H1 (cell line): ENCODE data around the gene DEPDC4. TPM values are rescaled to one million over a fixed set of nuclear protein-coding genes. Genes with fewer than 3 reads are reported as not detected.

Source experiments
- CTCF ChIA-PET: fragments of 300-600 bp; sonication (Branson Sonifier 250); formaldehyde crosslinking; loops from one replicate; lab custom pipeline; 2021; ENCODE audit not compliant: partially characterized antibody; lab: Charles Lee
- POLR2A ChIA-PET: fragments of 300-600 bp; sonication (Branson Sonifier 250); formaldehyde crosslinking; loops from one replicate; lab custom pipeline; 2021; ENCODE audit warnings: inconsistent platforms; ENCODE audit not compliant: partially characterized antibody; lab: Charles Lee
- DNase-seq, 2 experiments: peaks; one replicate each; pipeline versions ENCODE4 v3.0.0 to v3.0.0-alpha.2; 2010 to 2022; ENCODE audit warnings: low spot score in 2 of 2, low read depth in 1 of 2, mixed read lengths in 1 of 2
- FAIRE-seq: peaks from 2 replicates; lab custom pipeline; 2011; peaks lifted over from hg19 to GRCh38; lab: Jason Lieb, UNC
- H2AFZ ChIP-seq: 2 replicates; pipeline ENCODE4 v1.8.1; 2012; ENCODE audit warnings: low read length, inconsistent platforms
- H2AK5ac ChIP-seq: 2 replicates; pipeline ENCODE4 v1.6.1; 2013; ENCODE audit warnings: low read depth, low read length
- H2BK120ac ChIP-seq: replicated peaks from 2 replicates; pipeline ENCODE3; 2013; ENCODE audit warnings: low read depth, low read length, inconsistent platforms
- H2BK12ac ChIP-seq: 2 replicates; pipeline ENCODE4 v1.6.1; 2013; ENCODE audit warnings: low read depth, low read length
- H2BK15ac ChIP-seq: 2 replicates; pipeline ENCODE4 v1.6.1; 2013; ENCODE audit warnings: low read length
- H2BK20ac ChIP-seq: 2 replicates; pipeline ENCODE4 v1.6.1; 2013; ENCODE audit warnings: low read length
- H2BK5ac ChIP-seq: 2 replicates; pipeline ENCODE4 v1.6.1; 2013; ENCODE audit warnings: low read depth, low read length
- H3K14ac ChIP-seq: 2 replicates; pipeline ENCODE4 v1.6.1; 2013; ENCODE audit warnings: inconsistent platforms; ENCODE audit not compliant: insufficient read length
- H3K18ac ChIP-seq: 2 replicates; pipeline ENCODE4 v1.6.1; 2013; ENCODE audit warnings: low read length; ENCODE audit errors: extremely low read depth
- H3K23ac ChIP-seq: 2 replicates; pipeline ENCODE4 v1.6.1; 2013; ENCODE audit warnings: inconsistent platforms; ENCODE audit not compliant: insufficient read length
- H3K23me2 ChIP-seq: 2 replicates; pipeline ENCODE4 v1.6.1; 2013; ENCODE audit warnings: low read depth, low read length
- H3K27ac ChIP-seq: 2 replicates; pipeline ENCODE4 v1.6.1; 2011; ENCODE audit warnings: low read depth, low read length, inconsistent platforms
- H3K27me3 ChIP-seq, 4 experiments: replicated peaks in 1 of 4; 1 replicate in 1 of 4; 2 replicates in 3 of 4; pipeline versions ENCODE4 v1.6.1 to v1.8.1; 2011 to 2013; ENCODE audit warnings: low read length in 3 of 4, mild to moderate bottlenecking in 3 of 4, inconsistent platforms in 2 of 4, mixed read lengths in 2 of 4, moderate library complexity in 1 of 4; ENCODE audit not compliant: control insufficient read depth in 3 of 4, insufficient read depth in 3 of 4; ENCODE audit errors: extremely low read depth in 1 of 4
- H3K36me3 ChIP-seq, 4 experiments: 2 replicates each; pipeline versions ENCODE4 v1.6.1 to v1.8.1; 2011 to 2013; ENCODE audit warnings: mild to moderate bottlenecking in 4 of 4, low read length in 3 of 4, moderate library complexity in 2 of 4, control low read depth in 1 of 4, inconsistent platforms in 1 of 4; ENCODE audit not compliant: insufficient read depth in 4 of 4, control insufficient read depth in 2 of 4
- H3K4ac ChIP-seq: replicated peaks from 2 replicates; pipeline ENCODE3; 2013; ENCODE audit warnings: low read length, low read depth, mixed read lengths, inconsistent platforms; ENCODE audit not compliant: insufficient read length
- H3K4me1 ChIP-seq, 4 experiments: replicated peaks in 1 of 4; 1 replicate in 1 of 4; 2 replicates in 3 of 4; pipeline versions ENCODE4 v1.6.1 to v1.8.1; 2011 to 2013; ENCODE audit warnings: low read length in 3 of 4, inconsistent platforms in 2 of 4, mixed read lengths in 1 of 4; ENCODE audit not compliant: insufficient read depth in 4 of 4, control insufficient read depth in 3 of 4
- H3K4me2 ChIP-seq, 2 experiments: 2 replicates each; pipeline versions ENCODE4 v1.6.1 to v1.8.1; 2011 to 2013; ENCODE audit warnings: low read depth in 2 of 2, low read length in 2 of 2, control low read depth in 1 of 2, inconsistent platforms in 1 of 2, mild to moderate bottlenecking in 1 of 2; ENCODE audit not compliant: insufficient read depth in 1 of 2
- H3K4me3 ChIP-seq, 4 experiments: fragments of 200-600, 300-600 bp in 1 of 4; sonication (generic), shearing (Covaris generic), sonication (Bioruptor Twin) in 1 of 4; 2 replicates each; pipeline versions ENCODE4 v1.5.1 to v1.8.1; 2011 to 2016; ENCODE audit warnings: low read length in 4 of 4, low read depth in 3 of 4, control low read depth in 2 of 4, inconsistent platforms in 2 of 4, mild to moderate bottlenecking in 2 of 4, mixed read lengths in 1 of 4, moderate library complexity in 1 of 4; ENCODE audit not compliant: insufficient read depth in 2 of 4; ENCODE audit errors: extremely low read depth in 1 of 4
- H3K56ac ChIP-seq: replicated peaks from 2 replicates; pipeline ENCODE3; 2013; ENCODE audit warnings: low read depth, mild to moderate bottlenecking, mixed read lengths, low read length, inconsistent platforms; ENCODE audit not compliant: insufficient read length
- H3K79me1 ChIP-seq: 2 replicates; pipeline ENCODE4 v1.6.1; 2013; ENCODE audit warnings: low read depth, low read length, control low read depth
- H3K79me2 ChIP-seq, 2 experiments: 2 replicates each; pipeline versions ENCODE4 v1.6.1 to v1.8.1; 2012 to 2013; ENCODE audit warnings: low read length in 2 of 2, mild to moderate bottlenecking in 2 of 2, inconsistent platforms in 1 of 2; ENCODE audit not compliant: insufficient read depth in 2 of 2, control insufficient read depth in 1 of 2
- H3K9ac ChIP-seq, 4 experiments: replicated peaks in 1 of 4; 1 replicate in 1 of 4; 2 replicates in 3 of 4; pipeline versions ENCODE4 v1.6.1 to v1.8.1; 2011 to 2013; ENCODE audit warnings: low read depth in 3 of 4, low read length in 3 of 4, control low read depth in 2 of 4, mild to moderate bottlenecking in 2 of 4, moderate library complexity in 2 of 4, inconsistent platforms in 1 of 4; ENCODE audit errors: extremely low read depth in 1 of 4
- H3K9me3 ChIP-seq, 2 experiments: 2 replicates each; pipeline versions ENCODE4 v1.6.1 to v1.8.1; 2012 to 2013; ENCODE audit warnings: mild to moderate bottlenecking in 2 of 2, moderate library complexity in 2 of 2, control low read depth in 1 of 2, inconsistent platforms in 1 of 2, low read depth in 1 of 2, low read length in 1 of 2, mixed read lengths in 1 of 2; ENCODE audit not compliant: insufficient read depth in 2 of 2
- H4K20me1 ChIP-seq, 2 experiments: replicated peaks in 1 of 2; 2 replicates each; pipeline versions ENCODE3 to v1.8.1; 2011 to 2013; ENCODE audit warnings: inconsistent platforms in 2 of 2, low read length in 2 of 2, mild to moderate bottlenecking in 1 of 2; ENCODE audit not compliant: insufficient read depth in 2 of 2, control insufficient read depth in 1 of 2
- H4K5ac ChIP-seq: 2 replicates; pipeline ENCODE4 v1.6.1; 2013; ENCODE audit warnings: low read length, low read depth, mixed read lengths, inconsistent platforms; ENCODE audit not compliant: insufficient read length
- H4K8ac ChIP-seq: 2 replicates; pipeline ENCODE4 v1.8.0; 2013; ENCODE audit warnings: mild to moderate bottlenecking, moderate library complexity, low read length, inconsistent platforms; ENCODE audit not compliant: insufficient read depth; ENCODE audit errors: extremely low read depth
- H4K91ac ChIP-seq: replicated peaks from 2 replicates; pipeline ENCODE3; 2013; ENCODE audit warnings: low read length, mixed read lengths, inconsistent platforms; ENCODE audit not compliant: insufficient read length
- EP300 ChIP-seq, 2 experiments: IDR thresholded peaks; 1 replicate in 1 of 2; 2 replicates in 1 of 2; pipeline ENCODE4 v1.6.1; 2011 to 2012; ENCODE audit warnings: low read depth in 2 of 2, low read length in 2 of 2, mild to moderate bottlenecking in 2 of 2, borderline replicate concordance in 1 of 2, inconsistent platforms in 1 of 2, moderate library complexity in 1 of 2
- GABPA ChIP-seq: IDR thresholded peaks from 2 replicates; pipeline ENCODE4 v1.6.1; 2011; ENCODE audit warnings: mild to moderate bottlenecking, low read length, moderate library complexity, borderline replicate concordance; ENCODE audit not compliant: insufficient read depth
- KDM1A ChIP-seq: fragments of 200-600, 300-600 bp; sonication (generic); IDR thresholded peaks from 2 replicates; pipeline ENCODE4 v1.7.1; 2016; ENCODE audit warnings: mild to moderate bottlenecking, low read length, borderline replicate concordance
- SIRT6 ChIP-seq: IDR thresholded peaks from one replicate; pipeline ENCODE4 v1.7.1; 2012; ENCODE audit warnings: low read length, inconsistent platforms
- SP1 ChIP-seq: IDR thresholded peaks from 2 replicates; pipeline ENCODE4 v1.6.1; 2011; ENCODE audit warnings: low read depth, low read length
- SP2 ChIP-seq: IDR thresholded peaks from 2 replicates; pipeline ENCODE4 v1.6.1; 2012; ENCODE audit warnings: mild to moderate bottlenecking, low read length, inconsistent platforms
- SP4 ChIP-seq: IDR thresholded peaks from 2 replicates; pipeline ENCODE4 v1.6.1; 2012; ENCODE audit warnings: low read length, inconsistent platforms
- YY1 ChIP-seq: IDR thresholded peaks from 2 replicates; pipeline ENCODE4 v1.6.1; 2011; ENCODE audit warnings: low read depth, mild to moderate bottlenecking, low read length
- ZNF274 ChIP-seq: IDR thresholded peaks from 2 replicates; pipeline ENCODE4 v1.7.0; 2012; ENCODE audit warnings: low read length, borderline replicate concordance; ENCODE audit errors: extremely low read depth
- WGBS, 2 experiments: shearing (Covaris generic) in 1 of 2; methylation state at CpG; one replicate each; pipeline versions ENCODE4 v1.1.6 to v1.1.7; 2013 to 2015; ENCODE audit warnings: low lambda C conversion rate in 2 of 2, mixed read lengths in 2 of 2, inconsistent platforms in 1 of 2, low coverage in 1 of 2, missing lambda C conversion rate in 1 of 2; ENCODE audit not compliant: insufficient replicate concordance in 2 of 2, insufficient coverage in 1 of 2, insufficient read length in 1 of 2; ENCODE audit errors: extremely low coverage in 1 of 2, missing lambda C conversion rate in 1 of 2; 5-methylcytosine and 5-hydroxymethylcytosine counted together
- polyA plus RNA-seq, 7 experiments: library from polyadenylated mRNA; depleted of rRNA in 3 of 7; stranded (reverse) in 5 of 7; unstranded in 2 of 7; fragments of >200 nt in 5 of 7; fragments of 200-250 nt in 2 of 7; gene quantifications; 1 replicate in 5 of 7; 2 replicates in 1 of 7; 4 replicates in 1 of 7; pipeline versions ENCODE4 v1.2.1 to v1.2.3, GENCODE V29; 2011 to 2013; ENCODE audit warnings: missing spikeins in 2 of 7, mixed read lengths in 2 of 7
- total RNA-seq: library from RNA; stranded (reverse); fragmentation: NEBNext Ultra II Directional; extraction: Animal tissue kit (Norgen Biotek cat#: 25700); gene quantifications from 2 replicates; pipeline ENCODE4 v1.2.1, GENCODE V29; 2021

The DEPDC4 gene
- total and polyA plus RNA-seq, 2 of the 8 experiments (the other 6 are each of a cell fraction or from before 2014, with no cell fraction given) = 0.80 to 3.8 TPM

DNA sequence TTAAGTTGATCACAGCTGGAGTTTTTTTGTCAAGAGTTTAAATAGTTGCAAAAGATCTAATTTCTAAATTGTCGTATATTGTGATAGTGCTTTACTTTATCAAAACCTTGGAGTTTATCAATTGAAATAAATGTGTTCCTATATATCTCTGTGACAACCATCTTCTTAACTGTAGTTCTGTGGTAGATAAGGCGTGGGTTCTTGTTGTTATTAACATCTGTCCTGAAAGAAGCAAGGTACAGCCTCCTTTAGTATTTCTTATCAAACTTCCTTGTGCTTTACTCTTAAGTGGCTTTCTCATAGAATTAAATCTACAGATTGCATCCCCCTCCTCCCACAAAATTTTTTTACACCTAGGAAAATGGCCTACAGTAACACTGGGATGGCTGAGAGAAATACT lies 7.4 kb upstream of the DEPDC4 start:
- no peak overlapping the region for H2AFZ ChIP-seq
- H3K36me3 ChIP-seq = no peaks in the 10 kb centered on the region
- FAIRE-seq (no peak), DNase-seq (no peak)
- no peak overlapping the region for H2BK12ac ChIP-seq
- H2BK20ac ChIP-seq = no peak overlapping the region
- H3K79me2 ChIP-seq = peaks cover 0 to 96% of the 10 kb centered on the region in 2 experiments; a peak in 3 of 4 replicates
- H4K20me1 ChIP-seq = peaks cover 0 to 7% of the 10 kb centered on the region in 2 experiments
- H3K18ac ChIP-seq = no peak overlapping the region
- H2BK15ac ChIP-seq = no peak overlapping the region
- no peak overlapping the region for H3K9ac ChIP-seq
- H3K56ac ChIP-seq = no peak overlapping the region
- 90% methylated on average over 2 of the region's 2 CpGs; no CpG with 5 or more reads in 1 of the 2 experiments for WGBS, 2 experiments
- no peak overlapping the region for H3K27ac ChIP-seq
- H3K4ac ChIP-seq = no peak overlapping the region
- no peaks in the 10 kb centered on the region for H3K9me3 ChIP-seq
- H4K91ac ChIP-seq = no peak overlapping the region
- H3K14ac ChIP-seq = no peak overlapping the region
- ChIA-PET POLR2A (no interaction called here), CTCF (interaction anchor here (0.6 kb wide), 1 partner anchor 18 kb away, joined by 3 read pairs; no protein-coding TSS in a partner anchor)
- H2AK5ac ChIP-seq = no peak overlapping the region
- H3K4me3 ChIP-seq = no peak overlapping the region
- peaks cover 0 to 1% (median 0%) of the 10 kb centered on the region in 4 experiments; a peak in 1 of 7 replicates for H3K4me1 ChIP-seq
- no peaks in the 10 kb centered on the region; the same call in 1 of the 2 replicates for H3K79me1 ChIP-seq
- H2BK120ac ChIP-seq = no peak overlapping the region
- H3K23me2 ChIP-seq = no peaks in the 10 kb centered on the region
- H2BK5ac ChIP-seq = no peak overlapping the region
- no peak overlapping the region for H4K5ac ChIP-seq
- TF ChIP-seq SP4 (no peak), SP1 (no peak), KDM1A (no peak), SIRT6 (no peak), GABPA (no peak), SP2 (no peak), YY1 (no peak), EP300 (IDR thresholded peaks at IDR 0.05; ENCODE audit: borderline replicate concordance in 1 of 2, low read depth in 2 of 2, low read length in 2 of 2) (no peak), ZNF274 (no peak)
- H3K4me2 ChIP-seq = no peak overlapping the region
- no peaks in the 10 kb centered on the region for H3K27me3 ChIP-seq
- H4K8ac ChIP-seq = no peak overlapping the region
- H3K23ac ChIP-seq = no peak overlapping the region
